GM12878 (cell line): ENCODE data around the gene HSD11B1L. TPM values are rescaled to one million over a fixed set of nuclear protein-coding genes. Genes with fewer than 3 reads are reported as not detected.

Experiments used
- BCLAF1 ChIP-seq: fragments of 450-650 bp; IDR thresholded peaks from 2 replicates; pipeline ENCODE4 v1.6.1; 2017; ENCODE audit warnings: antibody characterized with exemption, mild to moderate bottlenecking, moderate library complexity
- CEBPZ ChIP-seq: fragments of 150-350 bp; IDR thresholded peaks from 2 replicates; pipeline ENCODE4 v1.6.1; 2016; ENCODE audit warnings: low read depth, low read length
- EGR1 ChIP-seq, 2 experiments: IDR thresholded peaks; 1 replicate in 1 of 2; 2 replicates in 1 of 2; pipeline ENCODE4 v1.6.1; 2011 to 2012; ENCODE audit warnings: low read depth in 2 of 2, low read length in 2 of 2, borderline replicate concordance in 1 of 2, mild to moderate bottlenecking in 1 of 2, moderate library complexity in 1 of 2
- MXI1 ChIP-seq: fragments of 150-350 bp; IDR thresholded peaks from 2 replicates; pipeline ENCODE4 v1.6.1; 2011; ENCODE audit warnings: low read depth, mild to moderate bottlenecking, inconsistent platforms, low read length, improper control_type of control experiment
- NFXL1 ChIP-seq: fragments of 450-650 bp; IDR thresholded peaks from 2 replicates; pipeline ENCODE4 v1.6.1; 2017; ENCODE audit warnings: antibody characterized with exemption, mild to moderate bottlenecking, borderline replicate concordance
- PML ChIP-seq: IDR thresholded peaks from 2 replicates; pipeline ENCODE4 v1.6.1; 2012; ENCODE audit warnings: low read length, inconsistent platforms
- RBBP5 ChIP-seq: fragments of 200-600 bp; sonication (generic); conservative IDR thresholded peaks from 2 replicates; pipeline ENCODE4 v1.6.1; 2016
- RFX5 ChIP-seq: IDR thresholded peaks from 2 replicates; pipeline ENCODE4 v1.6.1; 2011; ENCODE audit warnings: low read depth, low read length, improper control_type of control experiment
- SPI1 ChIP-seq: IDR thresholded peaks from 2 replicates; pipeline ENCODE4 v1.6.1; 2011; ENCODE audit warnings: low read depth, mild to moderate bottlenecking, low read length, moderate library complexity, borderline replicate concordance; ENCODE audit not compliant: insufficient read depth
- SREBF2 ChIP-seq: IDR thresholded peaks from 2 replicates; pipeline ENCODE4 v1.6.1; 2012; ENCODE audit warnings: mild to moderate bottlenecking, low read length
- SUZ12 ChIP-seq: fragments of 200-600 bp; sonication (generic); IDR thresholded peaks from one replicate; pipeline ENCODE4 v1.6.1; 2018; ENCODE audit warnings: antibody characterized with exemption, mild to moderate bottlenecking; ENCODE audit not compliant: unreplicated experiment
- TCF3 ChIP-seq: IDR thresholded peaks from 2 replicates; pipeline ENCODE4 v1.6.1; 2012; ENCODE audit warnings: low read depth, mild to moderate bottlenecking, low read length, borderline replicate concordance; ENCODE audit not compliant: insufficient read depth
- WRNIP1 ChIP-seq: IDR thresholded peaks from 2 replicates; pipeline ENCODE4 v1.6.1; 2011; ENCODE audit warnings: low read depth, low read length, improper control_type of control experiment, borderline replicate concordance
- ZNF217 ChIP-seq: fragments of 450-650 bp; IDR thresholded peaks from 2 replicates; pipeline ENCODE4 v1.6.1; 2017; ENCODE audit warnings: antibody characterized with exemption, mild to moderate bottlenecking
- ZNF274 ChIP-seq: IDR thresholded peaks from one replicate; pipeline ENCODE4 v1.8.0; 2011; ENCODE audit not compliant: insufficient read length, insufficient read depth
- ZNF622 ChIP-seq: fragments of 450-650 bp; IDR thresholded peaks from 2 replicates; pipeline ENCODE4 v1.6.1; 2017; ENCODE audit warnings: mild to moderate bottlenecking, inconsistent platforms
- polyA plus RNA-seq, 11 experiments: library from polyadenylated mRNA; depleted of rRNA in 4 of 11; unstranded in 6 of 11; stranded (reverse) in 5 of 11; fragments of >200 nt; fragmentation: Nextera tagmentation in 4 of 11; fragmentation: Illumina TruSeq in 1 of 11; extraction: Ambion mirVana in 4 of 11; extraction: Trizol in 1 of 11; gene quantifications; 1 replicate in 1 of 11; 2 replicates in 10 of 11; pipeline versions ENCODE4 v1.2.1 to v1.2.3, GENCODE V29; 2011 to 2016; ENCODE audit warnings: inconsistent platforms in 2 of 11, missing spikeins in 2 of 11, low read depth in 1 of 11
- total RNA-seq, 4 experiments: library from RNA; depleted of rRNA in 3 of 4; stranded (reverse); fragments of >200 nt in 3 of 4; fragmentation: Illumina TruSeq in 1 of 4; extraction: Trizol in 1 of 4; gene quantifications; 2 replicates each; pipeline versions ENCODE4 v1.2.1 to v1.2.3, GENCODE V29; 2013 to 2021
- TF ChIP-seq, protein P1 (sequence below): fragments of 150-350 bp; IDR thresholded peaks from 2 replicates; pipeline ENCODE4 v1.6.1; 2014; ENCODE audit warnings: mild to moderate bottlenecking, low read depth, low read length
- TF ChIP-seq, protein P2 (sequence below): IDR thresholded peaks from 2 replicates; pipeline ENCODE4 v1.6.1; 2012; ENCODE audit warnings: low read depth, low read length, improper control_type of control experiment
- TF ChIP-seq, protein P3 (sequence below): fragments of 450-650 bp; IDR thresholded peaks from 2 replicates; pipeline ENCODE4 v1.6.1; 2014; ENCODE audit warnings: mild to moderate bottlenecking

The HSD11B1L gene
- total and polyA plus RNA-seq, 10 of the 15 experiments (the other 5 are each of a cell fraction or from before 2014, with no cell fraction given): 0.29 to 1.8 (median 1.1) TPM; not detected in 1

DNA sequence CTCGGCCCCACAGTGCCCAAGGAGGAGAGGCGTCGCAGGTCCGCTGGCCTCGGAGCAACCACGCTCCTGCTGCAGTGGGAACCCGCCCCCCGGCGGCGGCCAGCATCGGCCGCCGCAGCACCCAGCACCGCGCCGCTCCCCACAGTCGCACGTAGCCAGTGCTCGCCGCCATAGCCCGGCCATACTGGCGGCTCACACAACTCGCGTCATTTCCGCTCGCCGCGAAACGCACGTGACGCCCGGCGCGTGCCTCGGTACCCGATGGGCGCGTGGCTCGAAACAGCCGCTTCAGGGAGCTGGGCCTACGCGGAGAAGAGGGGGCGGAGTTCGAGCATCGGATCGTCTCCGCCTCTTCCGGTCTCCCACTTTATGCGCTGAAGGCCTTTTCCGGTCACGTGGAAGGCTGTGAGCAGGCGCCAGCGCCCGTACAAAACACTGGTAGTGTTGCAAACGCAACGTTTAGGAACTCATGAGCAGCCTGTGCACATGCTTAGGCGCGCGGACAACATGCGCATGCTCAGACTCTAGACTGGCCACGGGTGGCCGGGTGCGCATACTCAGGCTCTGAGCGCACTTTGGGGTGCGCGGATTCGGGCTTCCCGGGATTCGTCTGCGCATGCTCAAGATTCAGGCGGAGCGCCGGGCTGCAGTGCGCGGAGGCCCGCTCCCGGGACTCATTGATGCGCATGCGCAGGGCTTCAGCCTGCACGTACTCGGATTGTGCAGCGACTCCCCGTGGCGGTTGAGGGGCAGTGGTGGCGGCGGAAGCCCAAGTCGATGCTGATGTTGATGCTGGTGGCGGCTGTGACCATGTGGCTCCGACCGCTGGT lies 39.3 kb downstream of the HSD11B1L start, which contains the start of the genes CATSPERD and LONP1 (continued):
- TF ChIP-seq PML (peak; percentile 85; the same call in 1 of the 2 replicates), SREBF2 (no peak), RBBP5 (no peak), RFX5 (no peak), CEBPZ (no peak), SPI1 (no peak), SUZ12 (no peak), ZNF217 (no peak), ZNF274 (no peak), NFXL1 (no peak), WRNIP1 (no peak), BCLAF1 (no peak), MXI1 (peak; percentile 99), EGR1 (IDR thresholded peaks at IDR 0.05; ENCODE audit: borderline replicate concordance in 1 of 2, low read depth in 2 of 2, low read length in 2 of 2) (peak in 1 of 2 experiments; percentile 31; a peak in 1 of 3 replicates), ZNF622 (no peak), TCF3 (0 out of 2 replicates have a peak, but pooled peaks have one; percentile 60)
- TF ChIP-seq, protein P1, sequence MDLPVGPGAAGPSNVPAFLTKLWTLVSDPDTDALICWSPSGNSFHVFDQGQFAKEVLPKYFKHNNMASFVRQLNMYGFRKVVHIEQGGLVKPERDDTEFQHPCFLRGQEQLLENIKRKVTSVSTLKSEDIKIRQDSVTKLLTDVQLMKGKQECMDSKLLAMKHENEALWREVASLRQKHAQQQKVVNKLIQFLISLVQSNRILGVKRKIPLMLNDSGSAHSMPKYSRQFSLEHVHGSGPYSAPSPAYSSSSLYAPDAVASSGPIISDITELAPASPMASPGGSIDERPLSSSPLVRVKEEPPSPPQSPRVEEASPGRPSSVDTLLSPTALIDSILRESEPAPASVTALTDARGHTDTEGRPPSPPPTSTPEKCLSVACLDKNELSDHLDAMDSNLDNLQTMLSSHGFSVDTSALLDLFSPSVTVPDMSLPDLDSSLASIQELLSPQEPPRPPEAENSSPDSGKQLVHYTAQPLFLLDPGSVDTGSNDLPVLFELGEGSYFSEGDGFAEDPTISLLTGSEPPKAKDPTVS: no peak
- TF ChIP-seq, protein P2, sequence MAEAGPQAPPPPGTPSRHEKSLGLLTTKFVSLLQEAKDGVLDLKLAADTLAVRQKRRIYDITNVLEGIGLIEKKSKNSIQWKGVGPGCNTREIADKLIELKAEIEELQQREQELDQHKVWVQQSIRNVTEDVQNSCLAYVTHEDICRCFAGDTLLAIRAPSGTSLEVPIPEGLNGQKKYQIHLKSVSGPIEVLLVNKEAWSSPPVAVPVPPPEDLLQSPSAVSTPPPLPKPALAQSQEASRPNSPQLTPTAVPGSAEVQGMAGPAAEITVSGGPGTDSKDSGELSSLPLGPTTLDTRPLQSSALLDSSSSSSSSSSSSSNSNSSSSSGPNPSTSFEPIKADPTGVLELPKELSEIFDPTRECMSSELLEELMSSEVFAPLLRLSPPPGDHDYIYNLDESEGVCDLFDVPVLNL: peak; percentile 75
- TF ChIP-seq, protein P3, sequence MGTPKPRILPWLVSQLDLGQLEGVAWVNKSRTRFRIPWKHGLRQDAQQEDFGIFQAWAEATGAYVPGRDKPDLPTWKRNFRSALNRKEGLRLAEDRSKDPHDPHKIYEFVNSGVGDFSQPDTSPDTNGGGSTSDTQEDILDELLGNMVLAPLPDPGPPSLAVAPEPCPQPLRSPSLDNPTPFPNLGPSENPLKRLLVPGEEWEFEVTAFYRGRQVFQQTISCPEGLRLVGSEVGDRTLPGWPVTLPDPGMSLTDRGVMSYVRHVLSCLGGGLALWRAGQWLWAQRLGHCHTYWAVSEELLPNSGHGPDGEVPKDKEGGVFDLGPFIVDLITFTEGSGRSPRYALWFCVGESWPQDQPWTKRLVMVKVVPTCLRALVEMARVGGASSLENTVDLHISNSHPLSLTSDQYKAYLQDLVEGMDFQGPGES: 0 out of 2 replicates have a peak, but pooled peaks have one; percentile 14
